Astrocyte (in vitro differentiated cells and primary cell): ENCODE results near the gene DHRS4. TPM values are rescaled to one million over a fixed set of nuclear protein-coding genes. Genes with fewer than 3 reads are reported as not detected.
"Not testable (repeated sequence)": the region's sequence is repeated elsewhere in the genome, so short reads cannot be mapped to it uniquely, and the experiment has no call there.

Source experiments
- DNase-seq: peaks from one replicate; pipeline ENCODE4 v3.0.0-alpha.2; 2010; ENCODE audit warnings: low read depth
- FAIRE-seq: peaks from 2 replicates; lab custom pipeline; 2011; peaks lifted over from hg19 to GRCh38; lab: Jason Lieb, UNC
- H2AFZ ChIP-seq: 2 replicates; pipeline ENCODE4 v1.6.0; 2012; ENCODE audit warnings: low read depth, low read length, inconsistent platforms
- H3K27ac ChIP-seq: 2 replicates; pipeline ENCODE4 v1.5.1; 2011; ENCODE audit warnings: low read depth, low read length, inconsistent platforms
- H3K27me3 ChIP-seq: 2 replicates; pipeline ENCODE4 v1.6.0; 2011; ENCODE audit warnings: low read length, inconsistent platforms; ENCODE audit not compliant: insufficient read depth
- H3K36me3 ChIP-seq: 2 replicates; pipeline ENCODE4 v1.5.1; 2011; ENCODE audit warnings: low read length, inconsistent platforms; ENCODE audit not compliant: insufficient read depth
- H3K4me1 ChIP-seq: 2 replicates; pipeline ENCODE4 v1.5.1; 2011; ENCODE audit warnings: low read length, inconsistent platforms; ENCODE audit not compliant: insufficient read depth
- H3K4me2 ChIP-seq: 2 replicates; pipeline ENCODE4 v1.6.0; 2012; ENCODE audit warnings: low read length, inconsistent platforms
- H3K4me3 ChIP-seq: 2 replicates; pipeline ENCODE4 v1.5.1; 2011; ENCODE audit warnings: low read depth, mild to moderate bottlenecking, low read length, inconsistent platforms; ENCODE audit not compliant: insufficient read depth
- H3K79me2 ChIP-seq: 2 replicates; pipeline ENCODE4 v1.6.0; 2012; ENCODE audit warnings: mild to moderate bottlenecking, low read length, inconsistent platforms; ENCODE audit not compliant: insufficient read depth
- H3K9ac ChIP-seq: 2 replicates; pipeline ENCODE4 v1.6.0; 2012; ENCODE audit warnings: mild to moderate bottlenecking, low read length, inconsistent platforms
- H3K9me3 ChIP-seq: 2 replicates; pipeline ENCODE4 v1.5.1; 2012; ENCODE audit warnings: low read depth, mild to moderate bottlenecking, low read length, inconsistent platforms; ENCODE audit not compliant: insufficient read depth
- H4K20me1 ChIP-seq: 2 replicates; pipeline ENCODE4 v1.6.0; 2012; ENCODE audit warnings: low read length, inconsistent platforms; ENCODE audit not compliant: insufficient read depth
- H3K27ac Mint-ChIP-seq: one replicate; pipeline ENCODE4 v1.8.0; 2021; ENCODE audit warnings: mild to moderate bottlenecking, mixed read lengths; ENCODE audit not compliant: unreplicated experiment
- H3K27me3 Mint-ChIP-seq: one replicate; pipeline ENCODE4 v1.8.0; 2021; ENCODE audit warnings: low read depth, mixed read lengths; ENCODE audit not compliant: unreplicated experiment
- H3K36me3 Mint-ChIP-seq: one replicate; pipeline ENCODE4 v1.8.0; 2021; ENCODE audit warnings: low read depth, mixed read lengths; ENCODE audit not compliant: unreplicated experiment
- H3K4me1 Mint-ChIP-seq: one replicate; pipeline ENCODE4 v1.8.0; 2021; ENCODE audit warnings: low read depth, mixed read lengths; ENCODE audit not compliant: unreplicated experiment
- H3K4me3 Mint-ChIP-seq: one replicate; pipeline ENCODE4 v1.8.0; 2021; ENCODE audit warnings: mild to moderate bottlenecking, moderate library complexity, mixed read lengths; ENCODE audit not compliant: unreplicated experiment
- H3K9me3 Mint-ChIP-seq: one replicate; pipeline ENCODE4 v1.8.0; 2021; ENCODE audit warnings: mild to moderate bottlenecking, mixed read lengths; ENCODE audit not compliant: unreplicated experiment
- total RNA-seq: library from RNA; stranded (reverse); gene quantifications from 2 replicates; pipeline ENCODE4 v1.2.1, GENCODE V29; 2021

Gene DHRS4
- total RNA-seq, 1 donor from 2014 or later, result 18.4 TPM

GRCh38 chr14:23969481-23970282, 16.1 kb downstream of the DHRS4 start:
- H3K4me1 Mint-ChIP-seq, H3K9me3 ChIP-seq, H3K79me2 ChIP-seq, H3K27me3 ChIP-seq, H3K4me1 ChIP-seq, H3K27ac Mint-ChIP-seq, H3K36me3 Mint-ChIP-seq, H3K4me3 Mint-ChIP-seq, DNase-seq, H3K36me3 ChIP-seq, FAIRE-seq, H4K20me1 ChIP-seq, H3K9me3 Mint-ChIP-seq, H3K27me3 Mint-ChIP-seq, H3K27ac ChIP-seq: not testable (repeated sequence)
- H3K4me2 ChIP-seq, result peak overlapping the region; percentile 83
- peak overlapping the region; percentile 75 for H2AFZ ChIP-seq
- H3K4me3 ChIP-seq, result peak overlapping the region; percentile 48
- peak overlapping the region; percentile 63 for H3K9ac ChIP-seq

- not testable (repeated sequence) for H3K36me3 ChIP-seq, H3K4me3 ChIP-seq, H3K9ac ChIP-seq, H4K20me1 ChIP-seq, H3K27ac Mint-ChIP-seq, H3K4me1 ChIP-seq, H3K4me3 Mint-ChIP-seq, H3K79me2 ChIP-seq, H2AFZ ChIP-seq, H3K4me1 Mint-ChIP-seq, H3K36me3 Mint-ChIP-seq, H3K9me3 ChIP-seq, FAIRE-seq, H3K9me3 Mint-ChIP-seq, H3K27me3 Mint-ChIP-seq, DNase-seq, H3K27me3 ChIP-seq, H3K27ac ChIP-seq
- peak overlapping the region; percentile 83 for H3K4me2 ChIP-seq
Observed at GRCh38 chr14:23970283-23970659, 16.7 kb downstream of the DHRS4 start.

GRCh38 chr14:23973178-23973577, 19.6 kb downstream of the DHRS4 start:
- H3K4me1 Mint-ChIP-seq, H3K9ac ChIP-seq, H3K27ac ChIP-seq, H3K36me3 ChIP-seq, H3K27ac Mint-ChIP-seq, H3K79me2 ChIP-seq, H3K9me3 Mint-ChIP-seq, H3K4me2 ChIP-seq, H2AFZ ChIP-seq, DNase-seq, H4K20me1 ChIP-seq, H3K9me3 ChIP-seq, H3K27me3 ChIP-seq, H3K27me3 Mint-ChIP-seq, H3K4me1 ChIP-seq, FAIRE-seq, H3K4me3 Mint-ChIP-seq, H3K4me3 ChIP-seq, H3K36me3 Mint-ChIP-seq: not testable (repeated sequence)

GRCh38 chr14:23974041-23974440, 20.5 kb downstream of the DHRS4 start:
- not testable (repeated sequence) for H3K9ac ChIP-seq, FAIRE-seq, DNase-seq

GRCh38 chr14:23977208-23977607, 23.6 kb downstream of the DHRS4 start:
- H4K20me1 ChIP-seq, H2AFZ ChIP-seq, FAIRE-seq, H3K36me3 ChIP-seq, H3K9me3 Mint-ChIP-seq, H3K4me1 Mint-ChIP-seq, H3K27me3 ChIP-seq, DNase-seq, H3K9me3 ChIP-seq, H3K27ac Mint-ChIP-seq, H3K4me2 ChIP-seq, H3K27ac ChIP-seq, H3K4me3 ChIP-seq, H3K9ac ChIP-seq, H3K79me2 ChIP-seq, H3K36me3 Mint-ChIP-seq, H3K4me3 Mint-ChIP-seq, H3K4me1 ChIP-seq: not testable (repeated sequence)
- H3K27me3 Mint-ChIP-seq, result peaks cover 14% of the 10 kb centered on the region

More at GRCh38 chr14:23974041-23974440, 20.5 kb downstream of the DHRS4 start:
- H3K4me3 Mint-ChIP-seq, H3K4me2 ChIP-seq, H3K36me3 Mint-ChIP-seq, H3K4me1 ChIP-seq, H3K9me3 ChIP-seq, H3K36me3 ChIP-seq, H3K4me3 ChIP-seq, H3K27ac ChIP-seq, H3K4me1 Mint-ChIP-seq, H4K20me1 ChIP-seq, H2AFZ ChIP-seq, H3K79me2 ChIP-seq, H3K27me3 Mint-ChIP-seq, H3K27ac Mint-ChIP-seq, H3K27me3 ChIP-seq, H3K9me3 Mint-ChIP-seq: not testable (repeated sequence)
